ENCODE data around the gene STK4.
A peak's percentile ranks its signal among the peaks of the same experiment; 100 is the strongest.

STK4 gene

DNA sequence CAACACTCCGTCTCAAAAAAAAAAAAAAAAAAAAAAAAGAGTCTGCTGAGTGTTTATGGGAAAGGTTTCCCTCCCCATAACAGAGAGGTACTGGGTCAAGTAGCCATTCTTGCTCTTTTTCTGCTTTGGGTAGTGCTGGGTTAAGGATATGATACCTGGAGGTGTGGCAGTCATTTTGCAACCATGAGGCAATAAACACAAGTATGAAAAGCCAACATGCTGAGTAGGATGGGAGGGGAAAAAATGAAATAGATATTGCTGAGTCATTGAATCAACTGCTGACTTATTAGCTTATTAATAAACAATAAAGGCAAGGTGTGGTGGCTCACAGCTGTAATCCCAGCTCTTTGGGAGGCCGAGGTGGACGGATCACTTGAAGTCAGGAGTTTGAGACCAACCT lies 3.8 kb upstream of the STK4 start:
- no peak for DNase-seq (ENCODE audit: low read depth)
- TF ChIP-seq, protein P1, sequence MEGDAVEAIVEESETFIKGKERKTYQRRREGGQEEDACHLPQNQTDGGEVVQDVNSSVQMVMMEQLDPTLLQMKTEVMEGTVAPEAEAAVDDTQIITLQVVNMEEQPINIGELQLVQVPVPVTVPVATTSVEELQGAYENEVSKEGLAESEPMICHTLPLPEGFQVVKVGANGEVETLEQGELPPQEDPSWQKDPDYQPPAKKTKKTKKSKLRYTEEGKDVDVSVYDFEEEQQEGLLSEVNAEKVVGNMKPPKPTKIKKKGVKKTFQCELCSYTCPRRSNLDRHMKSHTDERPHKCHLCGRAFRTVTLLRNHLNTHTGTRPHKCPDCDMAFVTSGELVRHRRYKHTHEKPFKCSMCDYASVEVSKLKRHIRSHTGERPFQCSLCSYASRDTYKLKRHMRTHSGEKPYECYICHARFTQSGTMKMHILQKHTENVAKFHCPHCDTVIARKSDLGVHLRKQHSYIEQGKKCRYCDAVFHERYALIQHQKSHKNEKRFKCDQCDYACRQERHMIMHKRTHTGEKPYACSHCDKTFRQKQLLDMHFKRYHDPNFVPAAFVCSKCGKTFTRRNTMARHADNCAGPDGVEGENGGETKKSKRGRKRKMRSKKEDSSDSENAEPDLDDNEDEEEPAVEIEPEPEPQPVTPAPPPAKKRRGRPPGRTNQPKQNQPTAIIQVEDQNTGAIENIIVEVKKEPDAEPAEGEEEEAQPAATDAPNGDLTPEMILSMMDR (IDR thresholded peaks at IDR 0.05; ENCODE audit: control insufficient read depth, insufficient read depth, low read depth, low read length, missing control alignments), result no peak
- no peak overlapping the region for H3K4me3 ChIP-seq (ENCODE audit: control insufficient read depth, low read depth, low read length)

DNA sequence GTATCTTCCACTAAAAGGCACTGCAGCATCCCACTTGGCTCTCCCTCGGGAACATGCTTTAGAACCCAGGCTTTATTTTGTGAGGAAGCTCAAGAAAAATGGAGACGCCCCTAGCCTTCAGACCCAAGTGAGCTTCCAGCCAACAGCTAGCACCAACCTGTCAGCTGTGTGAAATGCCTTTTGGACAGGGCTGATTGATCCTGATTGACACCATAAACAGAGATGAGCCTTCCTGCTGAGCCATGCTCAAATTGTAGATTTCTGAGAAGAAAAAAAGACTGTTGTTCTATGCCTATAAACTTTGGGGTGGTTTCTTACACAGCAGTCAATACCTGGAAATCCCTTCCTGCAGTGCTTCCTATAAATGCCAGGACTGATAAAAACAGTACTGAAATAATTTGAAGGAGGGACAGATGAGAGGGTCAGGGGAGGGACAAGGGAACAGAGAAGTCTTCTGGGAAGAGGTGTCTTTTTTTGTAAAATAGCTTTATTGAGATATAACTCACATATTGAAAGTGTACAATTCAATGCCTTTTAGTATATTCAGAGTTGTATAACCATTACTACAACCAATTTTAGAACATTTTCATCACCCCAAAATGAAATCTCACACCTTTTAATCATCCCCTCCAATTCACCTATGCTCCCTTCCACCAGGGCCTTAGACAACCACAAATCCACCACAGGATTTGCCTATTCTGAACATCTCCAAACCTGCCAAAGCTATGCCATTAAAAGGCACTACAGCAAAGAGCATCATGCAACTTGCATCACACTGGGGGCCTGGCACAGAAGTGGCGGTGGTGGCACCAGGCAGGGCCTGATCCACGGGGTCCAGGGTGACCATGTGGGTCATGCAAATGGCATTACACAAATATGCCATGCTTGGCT lies 2.7 kb upstream of the STK4 start:
- TF ChIP-seq, protein P1 (IDR thresholded peaks at IDR 0.05; ENCODE audit: control insufficient read depth, insufficient read depth, low read depth, low read length, missing control alignments), result no peak
- DNase-seq (ENCODE audit: low read depth), result no peak
- no peak overlapping the region for H3K4me3 ChIP-seq (ENCODE audit: control insufficient read depth, low read depth, low read length)

DNA sequence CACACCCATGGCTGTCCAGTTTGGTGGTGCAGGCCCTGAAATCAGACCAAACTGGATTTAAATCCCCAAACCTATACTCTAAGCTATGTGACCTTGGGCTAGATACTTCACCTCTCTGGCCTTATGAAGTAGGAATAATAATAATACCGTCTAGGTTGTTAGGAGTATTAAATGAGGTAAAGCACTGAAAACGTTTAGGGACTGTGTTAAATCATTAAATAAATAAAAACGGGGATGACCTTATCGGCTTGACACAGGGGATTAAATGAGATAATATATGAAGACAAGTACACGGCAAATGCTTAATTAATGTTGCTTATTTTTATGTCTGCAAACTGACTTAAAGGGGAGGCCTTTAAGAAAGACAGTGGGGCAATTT lies 672 bp upstream of the STK4 start:
- DNase-seq (ENCODE audit: low read depth), result no peak
- TF ChIP-seq, protein P1 (IDR thresholded peaks at IDR 0.05; ENCODE audit: control insufficient read depth, insufficient read depth, low read depth, low read length, missing control alignments), result no peak
- H3K4me3 ChIP-seq (ENCODE audit: control insufficient read depth, low read depth, low read length), result peak overlapping the region; percentile 72

- no peak for DNase-seq (ENCODE audit: low read depth)
- TF ChIP-seq, protein P1 (IDR thresholded peaks at IDR 0.05; ENCODE audit: control insufficient read depth, insufficient read depth, low read depth, low read length, missing control alignments), result no peak
- peak overlapping the region; percentile 72 for H3K4me3 ChIP-seq (ENCODE audit: control insufficient read depth, low read depth, low read length)
Observed at GRCh38 chr20:44967207-44967807, 995 bp downstream of the STK4 start.

GRCh38 chr20:44969300-44969894 lies 3.1 kb downstream of the STK4 start:
- no peak for DNase-seq (ENCODE audit: low read depth)
- no peak overlapping the region for H3K4me3 ChIP-seq (ENCODE audit: control insufficient read depth, low read depth, low read length)
- TF ChIP-seq, protein P1 (IDR thresholded peaks at IDR 0.05; ENCODE audit: control insufficient read depth, insufficient read depth, low read depth, low read length, missing control alignments), result no peak

GRCh38 chr20:44970243-44970757 lies 4.0 kb downstream of the STK4 start:
- TF ChIP-seq, protein P1 (IDR thresholded peaks at IDR 0.05; ENCODE audit: control insufficient read depth, insufficient read depth, low read depth, low read length, missing control alignments), result no peak
- no peak overlapping the region for H3K4me3 ChIP-seq (ENCODE audit: control insufficient read depth, low read depth, low read length)
- no peak for DNase-seq (ENCODE audit: low read depth)

Measured in AG09309 (cell line).